Measurements from ENCODE around the gene SPATA22. TPM values are rescaled to one million over a fixed set of nuclear protein-coding genes. Genes with fewer than 3 reads are reported as not detected.
A peak's percentile ranks its signal among the peaks of the same experiment; 100 is the strongest.
"Not testable (repeated sequence)": the region's sequence is repeated elsewhere in the genome, so short reads cannot be mapped to it uniquely, and the experiment has no call there.

Gene SPATA22
- total and polyA plus RNA-seq, 8 donors = 0.09 to 0.46 TPM; not detected in 6

- intact Hi-C loops (cut with DNase I) = no loop called here
- WGBS, 2 donors = 20 to 29% methylated on average over 7 of the region's 7 CpGs
- ATAC-seq = peak; percentile 57 to 70 (median 66)
These were observed 4.4 kb upstream of the SPATA22 start, which contains the start of gene ASPA for GRCh38 chr17:3475812-3476610. Gene ASPA, plus strand, starts transcription at chr17:3475997. Its CDS starts 163 bp downstream, at chr17:3476160.

GRCh38 chr17:3475251-3475685 is 3.6 kb upstream of the SPATA22 start:
- ATAC-seq (peak in 2 of 4 donors; percentile 8 to 33), FAIRE-seq (no peak), DNase-seq (no peak)
- Histone ChIP-seq H3K27me3 (no peaks in the 10 kb centered on the region), H3K4me3 (no peak overlapping the region), H3K36me3 (no peaks in the 10 kb centered on the region), H3K4me1 (peaks cover 0 to 12% (median 4%) of the 10 kb centered on the region in 3 donors), H3K27ac (no peak overlapping the region), H3K9me3 (no peaks in the 10 kb centered on the region)
- no peak for TF ChIP-seq CTCF (IDR thresholded peaks at IDR 0.05)
- intact Hi-C loops (cut with DNase I) = no loop called here
- WGBS, 2 donors = 80 to 84% methylated on average over 4 of the region's 4 CpGs

More at GRCh38 chr17:3475812-3476610, 4.4 kb upstream of the SPATA22 start, which contains the start of gene ASPA:
- no peaks in the 10 kb centered on the region for H3K36me3 ChIP-seq
- peaks cover 0 to 12% (median 4%) of the 10 kb centered on the region in 3 donors for H3K4me1 ChIP-seq
- peak within 1 kb of the TSS in 2 of 4 donors; percentile 21 to 30 for H3K4me3 ChIP-seq
- no peaks in the 10 kb centered on the region for H3K9me3 ChIP-seq
- peak within 1 kb of the TSS in 1 of 4 donors; percentile 27 for H3K27ac ChIP-seq
- DNase-seq = no peak
- H3K27me3 ChIP-seq = no peaks in the 10 kb centered on the region
- FAIRE-seq = peak; percentile 75
- TF ChIP-seq CTCF (IDR thresholded peaks at IDR 0.05) = no peak

GRCh38 chr17:3474212-3474611 is 2.6 kb upstream of the SPATA22 start:
- intact Hi-C loops (cut with DNase I) = no loop called here
- Histone ChIP-seq H3K27ac (no peak overlapping the region), H3K4me3 (no peak overlapping the region), H3K27me3 (no peaks in the 10 kb centered on the region), H3K9me3 (no peaks in the 10 kb centered on the region), H3K4me1 (peaks cover 0 to 12% (median 4%) of the 10 kb centered on the region in 3 donors), H3K36me3 (no peaks in the 10 kb centered on the region)
- 5 to 7% methylated on average over 3 of the region's 3 CpGs for WGBS, 2 donors
- peak; percentile 65 to 84 (median 82) for ATAC-seq
- peak; percentile 71 for FAIRE-seq
- TF ChIP-seq CTCF (IDR thresholded peaks at IDR 0.05) = no peak
- DNase-seq = no peak

GRCh38 chr17:3472137-3472536 is 518 bp upstream of the SPATA22 start:
- 92 to 93% methylated on average over 21 of the region's 21 CpGs for WGBS, 2 donors
- intact Hi-C loops (cut with DNase I) = no loop called here
- peak in 1 of 6 donors; percentile 40 for DNase-seq
- H3K36me3 ChIP-seq = no peaks in the 10 kb centered on the region
- no peak for FAIRE-seq
- no peak overlapping the region for H3K27ac ChIP-seq
- peaks cover 0 to 12% (median 0%) of the 10 kb centered on the region in 3 donors for H3K4me1 ChIP-seq
- no peaks in the 10 kb centered on the region for H3K27me3 ChIP-seq
- TF ChIP-seq CTCF (IDR thresholded peaks at IDR 0.05) = no peak
- H3K9me3 ChIP-seq = no peaks in the 10 kb centered on the region
- no peak overlapping the region for H3K4me3 ChIP-seq
- ATAC-seq = no peak

- ATAC-seq (no peak), DNase-seq (no peak), FAIRE-seq (no peak)
- H3K36me3 ChIP-seq = no peaks in the 10 kb centered on the region
- H3K9me3 ChIP-seq = no peaks in the 10 kb centered on the region
- no peak overlapping the region for H3K27ac ChIP-seq
- 60 to 64% methylated on average over 5 of the region's 5 CpGs for WGBS, 2 donors
- peaks cover 0 to 6% (median 0%) of the 10 kb centered on the region in 3 donors for H3K4me1 ChIP-seq
- TF ChIP-seq CTCF (IDR thresholded peaks at IDR 0.05) = no peak
- no peak overlapping the region for H3K4me3 ChIP-seq
- intact Hi-C loops (cut with DNase I) = no loop called here
- H3K27me3 ChIP-seq = no peaks in the 10 kb centered on the region
These were observed 2.1 kb downstream of the SPATA22 start for GRCh38 chr17:3469529-3469928.

GRCh38 chr17:3466355-3466754 is 5.3 kb downstream of the SPATA22 start:
- H3K36me3 ChIP-seq; ATAC-seq; H3K4me3 ChIP-seq; DNase-seq; H3K9me3 ChIP-seq; intact Hi-C loops (cut with DNase I); H3K27ac ChIP-seq; FAIRE-seq; H3K27me3 ChIP-seq; H3K4me1 ChIP-seq: not testable (repeated sequence)
- WGBS, 2 donors = 54 to 67% methylated on average over 1 of the region's 1 CpG

All from pancreas (tissue), 10 donors.